EL (cell line): ENCODE data around the gene COL18A1.
"Not testable (repeated sequence)": the region's sequence is repeated elsewhere in the genome, so short reads cannot be mapped to it uniquely, and the experiment has no call there.

Source experiments
- DNase-seq: peaks from one replicate; pipeline ENCODE4 v3.0.0-alpha.2; 2016

The COL18A1 gene

GRCh38 chr21:45551783-45552695 is 147.1 kb downstream of the COL18A1 start:
- no peak for DNase-seq

- no peak for DNase-seq
These were observed 147.9 kb downstream of the COL18A1 start for GRCh38 chr21:45552696-45553391.

GRCh38 chr21:45554477-45555175 is 149.7 kb downstream of the COL18A1 start:
- DNase-seq, result peak; percentile 63

GRCh38 chr21:45555251-45555556 is 150.2 kb downstream of the COL18A1 start:
- no peak for DNase-seq

- DNase-seq, result peak; percentile 75
These were observed 150.8 kb downstream of the COL18A1 start for GRCh38 chr21:45555557-45556301.

GRCh38 chr21:45556302-45556644 is 151.3 kb downstream of the COL18A1 start:
- DNase-seq, result no peak

- DNase-seq, result no peak
These were observed 152.0 kb downstream of the COL18A1 start for GRCh38 chr21:45556645-45557615.

- no peak for DNase-seq
These were observed 152.7 kb downstream of the COL18A1 start for GRCh38 chr21:45557616-45558043.

- DNase-seq, result no peak
These were observed 153.2 kb downstream of the COL18A1 start for GRCh38 chr21:45558044-45558721.

- no peak for DNase-seq
These were observed 154.5 kb downstream of the COL18A1 start for GRCh38 chr21:45559216-45560105.

- DNase-seq, result no peak
These were observed 155.4 kb downstream of the COL18A1 start for GRCh38 chr21:45560106-45561021.

- DNase-seq, result not testable (repeated sequence)
These were observed 156.3 kb downstream of the COL18A1 start for GRCh38 chr21:45561241-45561640.

- no peak for DNase-seq
These were observed 157.4 kb downstream of the COL18A1 start for GRCh38 chr21:45562402-45562801.

GRCh38 chr21:45562965-45563364 is 158.0 kb downstream of the COL18A1 start:
- peak; percentile 28 for DNase-seq
